ENCODE results near the gene CHCHD3. TPM values are rescaled to one million over a fixed set of nuclear protein-coding genes. Genes with fewer than 3 reads are reported as not detected.

Gene CHCHD3
- total RNA-seq, 1 experiment from 2014 or later = 96.2 TPM

DNA sequence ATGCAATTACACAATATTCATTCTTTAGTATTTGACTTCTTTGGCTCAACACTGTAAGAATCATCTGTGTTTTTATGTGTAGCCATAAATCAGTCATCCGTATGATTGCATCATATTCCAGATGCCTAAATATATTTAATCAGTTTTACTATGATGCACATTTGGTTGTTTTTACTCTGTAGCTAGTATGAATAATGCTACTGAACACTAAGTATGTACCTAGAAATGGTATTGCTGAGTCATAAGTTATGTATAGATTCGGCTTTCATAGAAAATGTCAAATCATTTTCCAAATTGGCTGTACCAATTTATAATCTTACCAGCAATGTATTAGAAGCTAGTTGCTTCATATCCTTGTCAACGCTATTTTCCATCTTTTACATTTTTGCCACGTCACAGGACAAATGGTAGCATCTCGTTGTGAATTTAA lies 308.3 kb downstream of the CHCHD3 start:
- no peak for DNase-seq (ENCODE audit: low read depth)

- DNase-seq (ENCODE audit: low read depth) = no peak
Observed at GRCh38 chr7:132771301-132771730, 310.6 kb downstream of the CHCHD3 start.

- no peak for DNase-seq (ENCODE audit: low read depth)
Observed at GRCh38 chr7:132770055-132770454, 311.8 kb downstream of the CHCHD3 start.

GRCh38 chr7:132769280-132769679 lies 312.6 kb downstream of the CHCHD3 start:
- no peak for DNase-seq (ENCODE audit: low read depth)

DNA sequence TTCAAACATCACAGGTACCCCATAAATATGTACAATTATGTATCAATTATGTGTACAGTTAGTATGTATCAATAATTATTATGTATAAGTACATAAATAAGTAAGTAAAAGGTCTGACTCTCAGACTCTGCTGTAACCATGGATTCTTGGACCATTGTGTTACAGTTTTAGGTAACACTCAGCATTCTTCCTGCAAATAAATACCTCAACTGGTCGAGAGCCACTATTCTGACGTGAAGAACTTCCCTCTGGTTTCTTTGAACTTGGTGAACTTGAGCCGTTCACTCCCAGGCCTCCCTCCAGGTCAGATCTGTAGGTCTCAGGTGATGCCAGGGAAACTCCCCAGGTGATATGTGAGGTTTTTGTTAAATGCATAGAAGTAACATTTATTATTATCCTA lies 313.8 kb downstream of the CHCHD3 start:
- no peak for DNase-seq (ENCODE audit: low read depth)

GRCh38 chr7:132767378-132767777 lies 314.5 kb downstream of the CHCHD3 start:
- DNase-seq (ENCODE audit: low read depth) = no peak

GRCh38 chr7:132766660-132767059 lies 315.2 kb downstream of the CHCHD3 start:
- no peak for DNase-seq (ENCODE audit: low read depth)

- no peak for DNase-seq (ENCODE audit: low read depth)
Observed at GRCh38 chr7:132765861-132766260, 316.0 kb downstream of the CHCHD3 start.

DNA sequence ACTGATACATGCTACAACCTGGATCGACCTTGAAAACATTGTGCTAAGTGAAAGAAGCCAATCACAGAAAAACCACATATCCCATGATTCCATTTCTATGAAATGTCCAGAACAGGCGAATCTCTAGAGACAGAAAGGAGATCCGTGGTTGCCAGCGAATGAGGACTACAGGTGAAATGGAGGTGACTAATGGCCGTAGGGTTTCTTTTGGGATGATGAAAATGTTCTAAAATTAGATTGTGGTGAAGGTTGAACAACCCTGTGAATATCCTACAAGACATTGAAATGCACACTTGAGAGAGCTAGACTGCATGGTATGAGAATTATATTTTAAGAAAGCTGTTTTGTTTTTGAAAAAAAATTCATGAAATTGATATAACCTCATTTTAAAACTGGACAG lies 317.1 kb downstream of the CHCHD3 start:
- peak; percentile 16 for DNase-seq (ENCODE audit: low read depth)

DNA sequence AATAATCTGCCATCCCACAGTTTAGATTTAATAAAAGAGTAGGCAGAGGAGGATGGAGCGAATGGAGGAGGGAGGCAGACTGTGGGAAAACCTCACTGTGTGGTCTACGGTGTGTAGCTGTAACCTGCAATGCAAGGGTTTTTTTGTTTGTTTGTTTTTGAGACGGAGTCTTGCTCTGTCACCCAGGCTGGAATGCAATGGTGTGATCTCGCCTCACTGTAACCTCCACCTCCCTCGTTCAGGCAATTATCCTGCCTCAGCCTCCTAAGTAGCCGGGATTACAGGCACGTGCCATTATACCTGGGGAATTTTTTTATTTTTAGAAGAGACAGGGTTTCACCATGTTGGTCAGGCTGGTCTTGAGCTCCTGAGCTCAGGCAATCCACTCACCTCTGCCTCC lies 321.0 kb downstream of the CHCHD3 start:
- no peak for DNase-seq (ENCODE audit: low read depth)

DNA sequence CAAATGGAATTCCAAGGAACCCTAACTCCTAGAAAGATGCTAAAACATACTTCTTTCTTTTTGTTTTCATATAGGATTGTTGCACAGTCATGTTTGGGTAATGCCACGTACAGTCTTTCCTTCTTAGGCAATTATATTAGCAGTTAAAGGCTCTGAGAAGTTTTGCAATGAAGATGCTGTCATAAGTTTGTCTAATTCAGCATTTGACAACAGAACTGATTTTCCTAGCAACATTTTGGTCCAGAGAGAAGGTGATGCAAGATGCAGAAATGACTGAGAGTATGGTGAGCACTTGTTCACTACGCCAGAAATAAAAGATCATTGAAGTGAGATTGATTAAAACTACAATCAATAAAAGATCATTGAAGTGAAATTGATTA lies 321.7 kb downstream of the CHCHD3 start:
- no peak for DNase-seq (ENCODE audit: low read depth)

DNA sequence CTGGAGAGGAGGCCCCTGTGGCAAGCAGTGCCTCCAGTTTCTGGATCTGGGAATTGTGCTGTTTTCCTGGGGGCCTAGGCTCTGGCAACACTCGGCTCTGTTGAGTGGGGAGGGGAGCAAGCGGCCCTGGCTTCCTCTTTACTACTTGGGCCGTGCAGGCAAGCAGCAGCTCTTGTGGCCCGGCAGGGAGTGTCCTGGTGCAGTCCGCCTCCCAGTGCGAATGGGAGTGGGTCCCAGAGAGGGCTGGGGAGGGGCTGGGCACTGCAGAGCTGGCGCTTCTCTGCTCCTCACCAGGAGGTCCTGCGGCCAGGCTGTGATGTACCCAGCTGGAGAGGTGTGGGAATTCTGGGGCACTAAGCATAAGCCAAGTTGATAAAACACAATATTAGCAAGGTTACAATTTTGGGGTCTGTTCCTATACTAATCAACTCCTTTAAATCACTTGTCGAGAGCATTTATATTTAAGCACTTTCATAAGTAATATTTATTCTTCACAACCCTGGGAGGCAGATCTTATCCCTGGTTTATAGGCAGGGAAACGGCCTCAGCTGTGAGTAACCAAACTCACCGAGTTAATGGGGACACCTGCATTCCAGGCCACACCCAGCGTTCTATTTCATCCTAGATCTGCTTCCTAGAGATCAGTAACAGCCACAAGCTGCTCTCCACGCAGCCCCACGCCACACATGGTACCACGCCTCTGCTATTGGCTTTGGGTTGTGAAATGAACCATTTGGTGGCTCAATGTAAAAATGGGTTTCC lies 322.2 kb downstream of the CHCHD3 start:
- no peak for DNase-seq (ENCODE audit: low read depth)

DNA sequence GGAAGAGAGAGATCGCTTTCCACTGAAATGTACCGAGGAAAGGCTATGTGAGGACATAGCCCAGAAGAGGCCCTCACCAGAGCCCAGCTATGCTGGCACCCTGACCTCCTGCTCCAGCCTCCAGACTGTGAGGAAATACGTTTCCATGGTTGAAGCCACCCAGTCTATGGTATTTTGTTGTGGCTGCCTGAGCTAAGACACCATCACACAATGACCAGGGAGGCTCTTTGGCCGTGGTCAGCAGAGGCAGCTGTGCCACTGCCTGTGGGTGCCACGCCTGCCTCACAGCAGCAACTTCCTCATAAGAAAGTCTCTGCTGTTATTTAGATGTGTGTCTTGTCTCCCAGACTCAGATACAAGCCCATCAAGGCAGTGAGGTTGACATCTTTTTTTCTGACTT lies 322.9 kb downstream of the CHCHD3 start:
- DNase-seq (ENCODE audit: low read depth) = no peak

GRCh38 chr7:132757783-132758182 lies 324.1 kb downstream of the CHCHD3 start:
- peak; percentile 74 for DNase-seq (ENCODE audit: low read depth)

DNA sequence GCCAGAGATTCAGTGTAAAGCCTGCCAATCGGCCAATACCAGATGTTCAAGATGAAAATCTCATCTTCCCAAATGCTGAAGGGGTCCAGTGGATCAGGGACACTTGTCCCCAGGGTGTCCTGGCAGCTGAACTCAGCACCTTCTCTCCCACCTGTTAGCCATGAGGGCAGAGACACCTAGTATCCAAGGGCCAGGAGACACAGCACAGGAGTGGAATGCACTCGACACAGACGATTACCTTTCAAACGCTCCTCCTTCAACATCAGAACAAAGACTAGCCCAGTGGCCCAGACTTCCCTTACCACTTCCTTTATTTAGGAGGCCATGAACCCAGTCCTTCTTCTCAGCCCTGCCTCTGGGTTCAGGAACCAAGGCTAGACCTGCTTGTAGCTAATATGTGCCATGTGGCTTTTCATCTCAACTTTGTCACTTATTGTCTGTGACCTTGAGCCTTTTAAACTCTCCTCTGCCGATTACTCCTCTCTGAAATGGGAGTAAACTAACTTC lies 325.4 kb downstream of the CHCHD3 start:
- DNase-seq (ENCODE audit: low read depth) = no peak

DNA sequence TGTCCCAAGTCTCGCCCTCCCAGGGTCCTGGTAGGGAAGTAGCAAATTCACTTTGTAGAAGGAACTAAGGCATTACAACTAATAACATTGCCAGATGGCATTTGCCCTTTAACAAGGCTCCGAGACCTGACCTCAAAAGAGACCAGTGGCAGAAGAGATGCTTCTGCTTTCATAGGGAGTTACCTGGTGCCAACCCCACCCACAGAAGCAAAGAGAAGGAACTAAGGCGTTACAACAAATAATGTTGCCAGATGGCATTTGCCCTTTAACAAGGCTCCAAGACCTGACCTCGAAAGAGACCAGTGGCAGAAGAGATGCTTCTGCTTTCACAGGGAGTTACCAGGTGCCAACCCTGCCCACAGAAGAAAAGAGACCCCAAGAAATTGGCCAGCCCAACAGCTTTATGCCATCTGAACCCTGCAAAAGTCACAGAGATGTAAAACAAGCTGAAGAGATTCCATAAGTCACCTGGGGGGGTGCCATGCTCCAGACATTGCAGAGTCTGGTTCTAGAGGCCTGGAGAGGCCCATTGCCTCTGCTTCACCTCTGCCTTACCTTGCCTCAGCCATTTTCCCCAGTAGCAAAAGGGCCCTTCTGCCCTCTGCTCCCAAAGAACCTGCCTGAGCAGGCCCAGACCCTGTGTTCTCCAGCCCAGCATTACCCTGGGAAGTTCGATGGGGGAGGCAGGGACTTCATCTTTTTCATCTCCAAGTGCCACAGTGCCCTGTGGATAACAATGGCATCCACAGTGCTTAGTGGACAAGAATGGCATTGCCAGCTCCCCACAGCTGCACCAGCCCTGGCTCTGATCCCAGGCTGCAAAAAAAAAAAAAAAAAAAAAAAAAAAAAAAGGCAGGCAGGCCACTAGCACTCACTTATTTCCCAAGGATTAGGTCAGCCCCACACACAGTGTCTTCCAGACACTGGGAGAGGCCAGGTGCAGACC lies 326.1 kb downstream of the CHCHD3 start:
- DNase-seq (ENCODE audit: low read depth) = peak; percentile 65

- no peak for DNase-seq (ENCODE audit: low read depth)
Observed at GRCh38 chr7:132752431-132752830, 329.5 kb downstream of the CHCHD3 start.

GRCh38 chr7:132751244-132751647 lies 330.6 kb downstream of the CHCHD3 start:
- no peak for DNase-seq (ENCODE audit: low read depth)

DNA sequence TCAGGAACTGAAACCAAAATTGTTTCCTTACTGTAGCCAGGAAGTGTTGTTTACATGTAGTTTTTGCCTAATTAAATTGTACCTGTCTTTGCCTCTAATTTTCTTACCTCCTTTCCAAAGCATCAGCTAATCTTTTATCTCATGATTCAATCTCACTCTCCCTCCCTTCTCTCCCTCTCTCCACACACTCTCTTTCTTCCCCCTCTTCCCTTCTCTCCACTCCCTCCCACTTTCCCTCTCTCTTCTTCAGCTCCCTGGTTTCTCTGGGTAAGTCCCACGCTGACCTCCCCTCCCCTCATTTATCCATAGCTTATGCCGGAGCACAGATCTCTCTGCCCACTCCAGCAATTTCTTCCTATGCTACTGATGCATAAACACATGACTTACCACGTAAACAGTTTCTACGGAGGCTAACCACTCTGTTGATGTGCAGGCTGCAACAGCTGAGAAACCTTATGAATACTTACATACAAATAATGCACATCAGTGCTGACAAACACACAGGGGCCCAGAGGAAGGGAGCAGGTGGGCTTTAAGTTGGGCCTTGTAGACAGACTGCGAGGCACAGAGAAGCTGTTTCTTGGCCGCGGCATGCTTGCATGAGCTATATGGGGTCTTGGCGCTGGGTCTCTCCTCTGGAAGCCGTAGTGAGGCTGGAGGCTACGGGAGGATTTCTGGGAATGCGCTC lies 331.2 kb downstream of the CHCHD3 start:
- DNase-seq (ENCODE audit: low read depth) = no peak

GRCh38 chr7:132750096-132750495 lies 331.8 kb downstream of the CHCHD3 start:
- no peak for DNase-seq (ENCODE audit: low read depth)

DNA sequence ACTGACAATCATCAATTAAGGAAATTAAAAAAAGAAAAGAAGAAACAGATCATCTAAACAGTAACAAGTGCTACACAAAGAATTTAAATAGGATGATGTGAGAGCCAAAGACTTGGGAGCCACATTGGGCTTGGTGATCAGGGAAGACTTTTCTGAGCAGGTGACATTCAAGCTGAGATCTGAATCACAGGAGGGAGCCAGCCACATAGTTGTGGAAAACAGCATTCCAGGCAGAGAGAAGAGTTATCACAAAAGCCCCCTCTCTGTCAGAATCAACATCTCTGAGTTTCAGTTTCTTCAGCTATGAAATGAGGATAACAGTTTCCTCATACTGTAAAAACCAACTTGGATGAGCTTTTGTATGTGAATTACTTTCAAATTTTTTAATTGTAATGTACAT lies 336.4 kb downstream of the CHCHD3 start:
- no peak for DNase-seq (ENCODE audit: low read depth)

GRCh38 chr7:132743974-132744373 lies 337.9 kb downstream of the CHCHD3 start:
- DNase-seq (ENCODE audit: low read depth) = no peak
